HG02973 (cell line): ENCODE results near the gene SLC16A6.
"Not testable (repeated sequence)": the region's sequence is repeated elsewhere in the genome, so short reads cannot be mapped to it uniquely, and the experiment has no call there.

Experiments used
- ATAC-seq: cut with Tn5 transposase; IDR thresholded peaks from one replicate; pipeline ENCODE4 v1.9.1; 2021; ENCODE audit warnings: moderate library complexity; ENCODE audit not compliant: unreplicated experiment

The SLC16A6 gene

GRCh38 chr17:68225055-68225454, 65.9 kb downstream of the SLC16A6 start:
- ATAC-seq = not testable (repeated sequence)

GRCh38 chr17:68222606-68223005, 68.3 kb downstream of the SLC16A6 start:
- ATAC-seq = no peak

GRCh38 chr17:68221786-68222185, 69.1 kb downstream of the SLC16A6 start:
- no peak for ATAC-seq

- not testable (repeated sequence) for ATAC-seq
Measured at GRCh38 chr17:68220786-68221185, 70.1 kb downstream of the SLC16A6 start.

GRCh38 chr17:68220186-68220585, 70.7 kb downstream of the SLC16A6 start:
- ATAC-seq = not testable (repeated sequence)

GRCh38 chr17:68219429-68219828, 71.5 kb downstream of the SLC16A6 start:
- not testable (repeated sequence) for ATAC-seq
